PC-9 (cell line): ENCODE data around the gene OTOR. TPM values are rescaled to one million over a fixed set of nuclear protein-coding genes. Genes with fewer than 3 reads are reported as not detected.

Source experiments
- BruUV-seq: library from RNA; stranded (reverse); fragments of 400-500 nt; replicated peaks from 2 replicates; lab custom pipeline; 2021; lab: Mats Ljungman, UMichigan
- CTCF ChIA-PET: fragments of 300-600 bp; sonication (Branson Sonifier 250); formaldehyde crosslinking; loops from one replicate; lab custom pipeline; 2022; ENCODE audit warnings: antibody characterized with exemption; lab: Charles Lee
- POLR2A ChIA-PET: fragments of 300-600 bp; sonication (Branson Sonifier 250); formaldehyde crosslinking; loops from one replicate; lab custom pipeline; 2022; ENCODE audit warnings: antibody characterized with exemption; ENCODE audit not compliant: unreplicated experiment; lab: Charles Lee
- DNase-seq, 2 experiments: peaks; one replicate each; pipeline versions ENCODE4 v3.0.0 to v3.0.0-alpha.2; 2015 to 2022; ENCODE audit warnings: mixed read lengths in 1 of 2
- H2AFZ ChIP-seq: fragments of 200-600 bp; sonication (generic); 2 replicates; pipeline ENCODE4 v1.8.1; 2017; ENCODE audit warnings: antibody characterized with exemption
- H3F3A ChIP-seq: fragments of 200-600 bp; sonication (generic); 2 replicates; pipeline ENCODE4 v1.8.1; 2017; ENCODE audit warnings: antibody characterized with exemption, mild to moderate bottlenecking, low read depth; ENCODE audit not compliant: insufficient read depth
- H3K27ac ChIP-seq: fragments of 200-600 bp; sonication (generic); 2 replicates; pipeline ENCODE4 v1.6.1; 2016; ENCODE audit warnings: mixed run types
- H3K27me3 ChIP-seq: fragments of 200-600 bp; sonication (generic); 2 replicates; pipeline ENCODE4 v1.6.1; 2016; ENCODE audit warnings: low read depth, mixed run types; ENCODE audit not compliant: insufficient read depth
- H3K36me3 ChIP-seq: fragments of 200-600 bp; sonication (generic); 2 replicates; pipeline ENCODE4 v1.6.1; 2016; ENCODE audit warnings: low read depth, mixed run types
- H3K4me1 ChIP-seq: fragments of 200-600 bp; sonication (generic); replicated peaks from 2 replicates; pipeline ENCODE4 v1.6.1; 2016; ENCODE audit warnings: mixed run types; ENCODE audit not compliant: insufficient read depth
- H3K4me2 ChIP-seq: fragments of 200-600 bp; sonication (generic); 2 replicates; pipeline ENCODE4 v1.6.1; 2017; ENCODE audit warnings: mixed run types
- H3K4me3 ChIP-seq: fragments of 200-600 bp; sonication (generic); 2 replicates; pipeline ENCODE4 v1.6.1; 2016; ENCODE audit warnings: mixed run types
- H3K79me2 ChIP-seq: fragments of 200-600 bp; sonication (generic); 2 replicates; pipeline ENCODE4 v1.6.1; 2017; ENCODE audit warnings: low read depth, mixed run types
- H3K9me2 ChIP-seq: fragments of 200-600 bp; sonication (generic); 2 replicates; pipeline ENCODE4 v1.8.1; 2017; ENCODE audit warnings: mild to moderate bottlenecking; ENCODE audit not compliant: insufficient read depth
- H3K9me3 ChIP-seq: fragments of 200-600 bp; sonication (generic); 2 replicates; pipeline ENCODE4 v1.8.1; 2016; ENCODE audit warnings: low read depth; ENCODE audit not compliant: insufficient read depth
- H4K20me1 ChIP-seq: fragments of 200-600 bp; sonication (generic); 2 replicates; pipeline ENCODE4 v1.8.1; 2017; ENCODE audit not compliant: insufficient read depth
- EZH2 ChIP-seq: fragments of 200-600 bp; sonication (generic); IDR thresholded peaks from 2 replicates; pipeline ENCODE4 v1.8.0; 2017; ENCODE audit warnings: antibody characterized with exemption, low read depth
- intact Hi-C: fragments of 100-400 bp; cut with micrococcal nuclease; formaldehyde crosslinking; loops from one replicate; pipeline ENCODE4 v1.10.0; 2022; ENCODE audit not compliant: unreplicated experiment
- total RNA-seq: library from RNA; stranded (reverse); gene quantifications from 2 replicates; pipeline ENCODE4 v1.2.3, GENCODE V29; 2021
- TF ChIP-seq, protein P1 (sequence below): fragments of 200-600 bp; sonication (generic); conservative IDR thresholded peaks from 2 replicates; pipeline ENCODE4 v1.6.1; 2017; ENCODE audit warnings: mixed run types, antibody characterized with exemption, mild to moderate bottlenecking, moderate library complexity

Gene OTOR
- total RNA-seq, 1 experiment from 2014 or later, result not detected

DNA sequence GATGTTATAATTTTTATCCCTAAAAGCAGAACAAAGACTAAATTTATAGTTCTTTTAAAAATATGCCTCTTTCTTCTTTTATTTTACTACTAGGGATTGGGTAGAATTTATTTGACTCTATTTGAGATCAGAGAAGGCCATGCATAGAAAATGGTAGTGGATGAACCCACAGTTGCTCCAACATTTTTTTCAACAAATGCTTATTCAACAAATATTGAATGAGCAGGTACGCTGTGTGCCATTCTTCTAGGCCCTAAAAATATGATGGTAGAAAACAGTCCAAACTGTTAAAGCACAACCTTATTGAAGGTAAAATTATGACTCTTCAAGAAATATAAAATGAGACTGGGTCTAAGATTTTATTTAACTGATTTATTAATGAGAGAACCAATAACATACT is 30.0 kb downstream of the OTOR start:
- no peak overlapping the region for H3K27ac ChIP-seq
- no peaks in the 10 kb centered on the region for H3K9me2 ChIP-seq
- H3K4me1 ChIP-seq, result no peaks in the 10 kb centered on the region
- POLR2A ChIA-PET, result no interaction called here
- DNase-seq, result no peak
- H2AFZ ChIP-seq, result no peak overlapping the region
- CTCF ChIA-PET, result no interaction called here
- no peaks in the 10 kb centered on the region for H3F3A ChIP-seq
- H3K79me2 ChIP-seq, result no peaks in the 10 kb centered on the region
- intact Hi-C loops, result no loop called here
- no TSS peak for BruUV-seq
- no peak for TF ChIP-seq EZH2
- TF ChIP-seq, protein P1, sequence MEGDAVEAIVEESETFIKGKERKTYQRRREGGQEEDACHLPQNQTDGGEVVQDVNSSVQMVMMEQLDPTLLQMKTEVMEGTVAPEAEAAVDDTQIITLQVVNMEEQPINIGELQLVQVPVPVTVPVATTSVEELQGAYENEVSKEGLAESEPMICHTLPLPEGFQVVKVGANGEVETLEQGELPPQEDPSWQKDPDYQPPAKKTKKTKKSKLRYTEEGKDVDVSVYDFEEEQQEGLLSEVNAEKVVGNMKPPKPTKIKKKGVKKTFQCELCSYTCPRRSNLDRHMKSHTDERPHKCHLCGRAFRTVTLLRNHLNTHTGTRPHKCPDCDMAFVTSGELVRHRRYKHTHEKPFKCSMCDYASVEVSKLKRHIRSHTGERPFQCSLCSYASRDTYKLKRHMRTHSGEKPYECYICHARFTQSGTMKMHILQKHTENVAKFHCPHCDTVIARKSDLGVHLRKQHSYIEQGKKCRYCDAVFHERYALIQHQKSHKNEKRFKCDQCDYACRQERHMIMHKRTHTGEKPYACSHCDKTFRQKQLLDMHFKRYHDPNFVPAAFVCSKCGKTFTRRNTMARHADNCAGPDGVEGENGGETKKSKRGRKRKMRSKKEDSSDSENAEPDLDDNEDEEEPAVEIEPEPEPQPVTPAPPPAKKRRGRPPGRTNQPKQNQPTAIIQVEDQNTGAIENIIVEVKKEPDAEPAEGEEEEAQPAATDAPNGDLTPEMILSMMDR, result no peak
- H3K36me3 ChIP-seq, result no peaks in the 10 kb centered on the region
- no peak overlapping the region for H3K4me3 ChIP-seq
- H3K27me3 ChIP-seq, result peaks cover 14% of the 10 kb centered on the region
- no peak overlapping the region for H3K4me2 ChIP-seq
- no peaks in the 10 kb centered on the region for H3K9me3 ChIP-seq
- H4K20me1 ChIP-seq, result no peaks in the 10 kb centered on the region

DNA sequence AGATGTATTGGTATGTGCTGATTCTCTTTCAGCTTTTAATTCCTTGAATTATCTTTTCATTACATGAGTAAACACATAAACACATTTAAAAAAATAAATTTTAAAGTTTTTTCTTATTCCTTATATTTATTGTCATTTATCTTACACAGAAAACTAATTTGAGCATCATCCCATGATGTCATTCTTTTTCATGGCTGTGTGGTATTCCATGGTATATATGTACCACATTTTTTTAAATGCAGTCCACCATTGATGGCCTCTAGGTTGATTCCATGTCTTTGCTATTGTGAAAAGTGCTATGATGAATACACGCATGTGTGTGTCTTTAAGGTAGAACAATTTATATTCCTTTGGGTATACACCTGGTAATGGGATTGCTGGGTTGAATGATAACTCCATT is 33.3 kb downstream of the OTOR start:
- Histone ChIP-seq H3K4me3 (no peak overlapping the region), H3K4me1 (no peaks in the 10 kb centered on the region), H3K4me2 (no peak overlapping the region), H3K79me2 (no peaks in the 10 kb centered on the region), H3K9me3 (no peaks in the 10 kb centered on the region), H3K9me2 (no peaks in the 10 kb centered on the region), H2AFZ (no peak overlapping the region), H3F3A (no peaks in the 10 kb centered on the region), H3K27ac (no peak overlapping the region), H3K36me3 (no peaks in the 10 kb centered on the region), H3K27me3 (peaks cover 16% of the 10 kb centered on the region), H4K20me1 (no peaks in the 10 kb centered on the region)
- DNase-seq, result no peak
- intact Hi-C loops, result no loop called here
- BruUV-seq, result no TSS peak
- TF ChIP-seq EZH2, result no peak
- TF ChIP-seq, protein P1, result no peak
- CTCF ChIA-PET, result no interaction called here
- POLR2A ChIA-PET, result no interaction called here

DNA sequence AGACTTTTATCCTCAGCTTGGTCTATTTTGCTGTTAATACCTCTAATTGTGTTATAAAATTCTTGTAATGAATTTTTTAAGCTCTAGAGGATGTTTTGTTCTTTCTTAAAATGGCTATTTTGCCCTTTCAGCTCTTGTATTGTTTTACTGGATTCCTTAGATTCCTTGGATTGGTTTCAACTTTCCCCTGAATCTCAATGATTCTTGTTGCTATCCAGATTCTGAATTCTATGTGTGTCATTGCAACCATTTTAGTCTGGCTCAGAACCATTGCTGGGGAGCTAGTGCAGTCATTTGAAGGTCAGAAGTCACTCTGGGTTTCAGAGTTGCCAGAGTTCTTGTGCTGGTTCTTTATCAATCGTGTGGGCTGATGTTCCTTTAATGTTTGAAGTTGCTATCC is 37.1 kb downstream of the OTOR start:
- Histone ChIP-seq H3K36me3 (no peaks in the 10 kb centered on the region), H3K79me2 (no peaks in the 10 kb centered on the region), H3K4me2 (no peak overlapping the region), H3K9me2 (no peaks in the 10 kb centered on the region), H3K27ac (no peak overlapping the region), H4K20me1 (no peaks in the 10 kb centered on the region), H3K4me1 (no peaks in the 10 kb centered on the region), H3K9me3 (no peaks in the 10 kb centered on the region), H3F3A (no peaks in the 10 kb centered on the region), H3K4me3 (no peak overlapping the region), H3K27me3 (peaks cover 21% of the 10 kb centered on the region), H2AFZ (no peak overlapping the region)
- no TSS peak for BruUV-seq
- no peak for TF ChIP-seq EZH2
- TF ChIP-seq, protein P1, result no peak
- POLR2A ChIA-PET, result no interaction called here
- CTCF ChIA-PET, result no interaction called here
- intact Hi-C loops, result no loop called here
- DNase-seq, result no peak

Other genes with a start within 250 kb of the OTOR start
- gene KIF16B, start 174.9 kb upstream of the OTOR start, total RNA-seq, result 15.1 and 17.6 TPM in 2 replicates
- gene SNRPB2, start 18.3 kb upstream of the OTOR start, total RNA-seq, result 44.8 and 57.9 TPM in 2 replicates